Measurements from ENCODE around the gene DNAJC7.
A peak's percentile ranks its signal among the peaks of the same experiment; 100 is the strongest.
"Not testable (repeated sequence)": the region's sequence is repeated elsewhere in the genome, so short reads cannot be mapped to it uniquely, and the experiment has no call there.

The DNAJC7 gene

GRCh38 chr17:42017866-42018200, 594 bp upstream of the DNAJC7 start:
- H3K4me1 ChIP-seq (ENCODE audit: control insufficient read depth in 5 of 5, insufficient read depth in 5 of 5, low read length in 5 of 5): peaks cover 6 to 60% (median 53%) of the 10 kb centered on the region in 5 donors
- H3K36me3 ChIP-seq (ENCODE audit: control insufficient read depth in 5 of 5, insufficient read depth in 5 of 5, low read length in 5 of 5): peaks cover 0 to 14% (median 11%) of the 10 kb centered on the region in 5 donors
- H3K9me3 ChIP-seq (ENCODE audit: control insufficient read depth in 5 of 5, low read length in 5 of 5): no peaks in the 10 kb centered on the region
- H3K27ac ChIP-seq (ENCODE audit: low read depth, low read length): peak overlapping the region; percentile 98
- H3K4me3 ChIP-seq (ENCODE audit: low read depth in 1 of 5, low read length in 5 of 5): peak overlapping the region; percentile 86 to 99 (median 99)
- peak overlapping the region; percentile 90 to 99 (median 97) for H3K9ac ChIP-seq (ENCODE audit: low read length in 5 of 5)
- no peaks in the 10 kb centered on the region for H3K27me3 ChIP-seq (ENCODE audit: control insufficient read depth in 5 of 5, insufficient read depth in 4 of 5, low read length in 5 of 5)

GRCh38 chr17:42016411-42016831, 818 bp downstream of the DNAJC7 start:
- Histone ChIP-seq H3K27me3 (ENCODE audit: control insufficient read depth in 5 of 5, insufficient read depth in 4 of 5, low read length in 5 of 5) (no peaks in the 10 kb centered on the region), H3K4me1 (ENCODE audit: control insufficient read depth in 5 of 5, insufficient read depth in 5 of 5, low read length in 5 of 5) (peaks cover 6 to 68% (median 62%) of the 10 kb centered on the region in 5 donors), H3K4me3 (ENCODE audit: low read depth in 1 of 5, low read length in 5 of 5) (peak overlapping the region; percentile 92 to 99 (median 99)), H3K27ac (ENCODE audit: low read depth, low read length) (peak overlapping the region; percentile 98), H3K9me3 (ENCODE audit: control insufficient read depth in 5 of 5, low read length in 5 of 5) (no peaks in the 10 kb centered on the region), H3K36me3 (ENCODE audit: control insufficient read depth in 5 of 5, insufficient read depth in 5 of 5, low read length in 5 of 5) (peaks cover 0 to 1% (median 0%) of the 10 kb centered on the region in 5 donors), H3K9ac (ENCODE audit: low read length in 5 of 5) (peak overlapping the region; percentile 19 to 99 (median 97))

- Histone ChIP-seq H3K4me1 (ENCODE audit: control insufficient read depth in 5 of 5, insufficient read depth in 5 of 5, low read length in 5 of 5) (peaks cover 6 to 76% (median 73%) of the 10 kb centered on the region in 5 donors), H3K27ac (ENCODE audit: low read depth, low read length) (peak overlapping the region; percentile 2), H3K9ac (ENCODE audit: low read length in 5 of 5) (peak overlapping the region in 1 of 5 donors; percentile 52)
- H3K36me3 ChIP-seq (ENCODE audit: control insufficient read depth in 5 of 5, insufficient read depth in 5 of 5, low read length in 5 of 5); H3K27me3 ChIP-seq (ENCODE audit: control insufficient read depth in 5 of 5, insufficient read depth in 4 of 5, low read length in 5 of 5); H3K4me3 ChIP-seq (ENCODE audit: low read depth in 1 of 5, low read length in 5 of 5); H3K9me3 ChIP-seq (ENCODE audit: control insufficient read depth in 5 of 5, low read length in 5 of 5): not testable (repeated sequence)
These were observed 3.5 kb downstream of the DNAJC7 start for GRCh38 chr17:42013740-42014139.

- H3K9me3 ChIP-seq (ENCODE audit: control insufficient read depth in 5 of 5, low read length in 5 of 5); H3K27me3 ChIP-seq (ENCODE audit: control insufficient read depth in 5 of 5, insufficient read depth in 4 of 5, low read length in 5 of 5); H3K36me3 ChIP-seq (ENCODE audit: control insufficient read depth in 5 of 5, insufficient read depth in 5 of 5, low read length in 5 of 5); H3K4me3 ChIP-seq (ENCODE audit: low read depth in 1 of 5, low read length in 5 of 5): not testable (repeated sequence)
- Histone ChIP-seq H3K27ac (ENCODE audit: low read depth, low read length) (peak overlapping the region; percentile 2), H3K9ac (ENCODE audit: low read length in 5 of 5) (peak overlapping the region in 1 of 5 donors; percentile 41), H3K4me1 (ENCODE audit: control insufficient read depth in 5 of 5, insufficient read depth in 5 of 5, low read length in 5 of 5) (peaks cover 2 to 68% (median 66%) of the 10 kb centered on the region in 5 donors)
These were observed 4.9 kb downstream of the DNAJC7 start for GRCh38 chr17:42012363-42012762.

- Histone ChIP-seq H3K36me3 (ENCODE audit: control insufficient read depth in 5 of 5, insufficient read depth in 5 of 5, low read length in 5 of 5) (no peaks in the 10 kb centered on the region), H3K4me1 (ENCODE audit: control insufficient read depth in 5 of 5, insufficient read depth in 5 of 5, low read length in 5 of 5) (peaks cover 2 to 66% (median 65%) of the 10 kb centered on the region in 5 donors), H3K27ac (ENCODE audit: low read depth, low read length) (peak overlapping the region; percentile 73)
These were observed 6.2 kb downstream of the DNAJC7 start for GRCh38 chr17:42010898-42011516.

GRCh38 chr17:42010266-42010680, 7.0 kb downstream of the DNAJC7 start:
- Histone ChIP-seq H3K4me1 (ENCODE audit: control insufficient read depth in 5 of 5, insufficient read depth in 5 of 5, low read length in 5 of 5) (peaks cover 0 to 63% (median 59%) of the 10 kb centered on the region in 5 donors), H3K9ac (ENCODE audit: low read length in 5 of 5) (peak overlapping the region in 1 of 5 donors; percentile 32), H3K27ac (ENCODE audit: low read depth, low read length) (peak overlapping the region; percentile 73)
- not testable (repeated sequence) for H3K36me3 ChIP-seq (ENCODE audit: control insufficient read depth in 5 of 5, insufficient read depth in 5 of 5, low read length in 5 of 5); H3K9me3 ChIP-seq (ENCODE audit: control insufficient read depth in 5 of 5, low read length in 5 of 5); H3K27me3 ChIP-seq (ENCODE audit: control insufficient read depth in 5 of 5, insufficient read depth in 4 of 5, low read length in 5 of 5); H3K4me3 ChIP-seq (ENCODE audit: low read depth in 1 of 5, low read length in 5 of 5)

More at GRCh38 chr17:42010898-42011516, 6.2 kb downstream of the DNAJC7 start:
- Histone ChIP-seq H3K27me3 (ENCODE audit: control insufficient read depth in 5 of 5, insufficient read depth in 4 of 5, low read length in 5 of 5) (no peaks in the 10 kb centered on the region), H3K9ac (ENCODE audit: low read length in 5 of 5) (peak overlapping the region in 2 of 5 donors; percentile 32 to 52), H3K4me3 (ENCODE audit: low read depth in 1 of 5, low read length in 5 of 5) (no peak overlapping the region), H3K9me3 (ENCODE audit: control insufficient read depth in 5 of 5, low read length in 5 of 5) (no peaks in the 10 kb centered on the region)

GRCh38 chr17:42009170-42009569, 8.1 kb downstream of the DNAJC7 start:
- no peak overlapping the region for H3K4me3 ChIP-seq (ENCODE audit: low read depth in 1 of 5, low read length in 5 of 5)
- H3K9ac ChIP-seq (ENCODE audit: low read length in 5 of 5): no peak overlapping the region
- no peaks in the 10 kb centered on the region for H3K36me3 ChIP-seq (ENCODE audit: control insufficient read depth in 5 of 5, insufficient read depth in 5 of 5, low read length in 5 of 5)
- no peaks in the 10 kb centered on the region for H3K9me3 ChIP-seq (ENCODE audit: control insufficient read depth in 5 of 5, low read length in 5 of 5)
- H3K27me3 ChIP-seq (ENCODE audit: control insufficient read depth in 5 of 5, insufficient read depth in 4 of 5, low read length in 5 of 5): no peaks in the 10 kb centered on the region
- peak overlapping the region; percentile 13 for H3K27ac ChIP-seq (ENCODE audit: low read depth, low read length)
- H3K4me1 ChIP-seq (ENCODE audit: control insufficient read depth in 5 of 5, insufficient read depth in 5 of 5, low read length in 5 of 5): peaks cover 0 to 65% (median 63%) of the 10 kb centered on the region in 5 donors

GRCh38 chr17:42005166-42005565, 12.1 kb downstream of the DNAJC7 start:
- H3K36me3 ChIP-seq (ENCODE audit: control insufficient read depth in 5 of 5, insufficient read depth in 5 of 5, low read length in 5 of 5): peaks cover 10 to 18% (median 17%) of the 10 kb centered on the region in 5 donors
- H3K27me3 ChIP-seq (ENCODE audit: control insufficient read depth in 5 of 5, insufficient read depth in 4 of 5, low read length in 5 of 5): no peaks in the 10 kb centered on the region
- no peak overlapping the region for H3K4me3 ChIP-seq (ENCODE audit: low read depth in 1 of 5, low read length in 5 of 5)
- no peaks in the 10 kb centered on the region for H3K9me3 ChIP-seq (ENCODE audit: control insufficient read depth in 5 of 5, low read length in 5 of 5)
- peaks cover 0 to 41% (median 40%) of the 10 kb centered on the region in 5 donors for H3K4me1 ChIP-seq (ENCODE audit: control insufficient read depth in 5 of 5, insufficient read depth in 5 of 5, low read length in 5 of 5)
- no peak overlapping the region for H3K27ac ChIP-seq (ENCODE audit: low read depth, low read length)
- H3K9ac ChIP-seq (ENCODE audit: low read length in 5 of 5): no peak overlapping the region

- H3K9me3 ChIP-seq (ENCODE audit: control insufficient read depth in 5 of 5, low read length in 5 of 5): no peaks in the 10 kb centered on the region
- H3K9ac ChIP-seq (ENCODE audit: low read length in 5 of 5): peak overlapping the region in 1 of 5 donors; percentile 45
- no peak overlapping the region for H3K27ac ChIP-seq (ENCODE audit: low read depth, low read length)
- H3K27me3 ChIP-seq (ENCODE audit: control insufficient read depth in 5 of 5, insufficient read depth in 4 of 5, low read length in 5 of 5): no peaks in the 10 kb centered on the region
- no peak overlapping the region for H3K4me3 ChIP-seq (ENCODE audit: low read depth in 1 of 5, low read length in 5 of 5)
- H3K4me1 ChIP-seq (ENCODE audit: control insufficient read depth in 5 of 5, insufficient read depth in 5 of 5, low read length in 5 of 5): peaks cover 0 to 27% (median 25%) of the 10 kb centered on the region in 5 donors
- H3K36me3 ChIP-seq (ENCODE audit: control insufficient read depth in 5 of 5, insufficient read depth in 5 of 5, low read length in 5 of 5): peaks cover 18 to 36% (median 26%) of the 10 kb centered on the region in 5 donors
These were observed 14.4 kb downstream of the DNAJC7 start for GRCh38 chr17:42002792-42003301.

- H3K36me3 ChIP-seq (ENCODE audit: control insufficient read depth in 5 of 5, insufficient read depth in 5 of 5, low read length in 5 of 5): peaks cover 18 to 41% (median 32%) of the 10 kb centered on the region in 5 donors
- H3K9me3 ChIP-seq (ENCODE audit: control insufficient read depth in 5 of 5, low read length in 5 of 5): no peaks in the 10 kb centered on the region
- H3K27ac ChIP-seq (ENCODE audit: low read depth, low read length): peak overlapping the region; percentile 56
- H3K4me1 ChIP-seq (ENCODE audit: control insufficient read depth in 5 of 5, insufficient read depth in 5 of 5, low read length in 5 of 5): peaks cover 0 to 24% (median 22%) of the 10 kb centered on the region in 5 donors
- H3K4me3 ChIP-seq (ENCODE audit: low read depth in 1 of 5, low read length in 5 of 5): no peak overlapping the region
- H3K9ac ChIP-seq (ENCODE audit: low read length in 5 of 5): no peak overlapping the region
- H3K27me3 ChIP-seq (ENCODE audit: control insufficient read depth in 5 of 5, insufficient read depth in 4 of 5, low read length in 5 of 5): no peaks in the 10 kb centered on the region
These were observed 15.0 kb downstream of the DNAJC7 start for GRCh38 chr17:42002175-42002791.
